SU-DHL-6 (cell line): ENCODE measurements around the gene SLC10A1.
"Not testable (repeated sequence)": the region's sequence is repeated elsewhere in the genome, so short reads cannot be mapped to it uniquely, and the experiment has no call there.

Experiments used
- H2AFZ ChIP-seq: fragments of 200-600 bp; sonication (generic); 2 replicates; pipeline ENCODE4 v1.6.1; 2014; ENCODE audit warnings: low read depth, mild to moderate bottlenecking, moderate library complexity, mixed read lengths, antibody characterized with exemption, low read length; ENCODE audit not compliant: severe bottlenecking
- H3F3A ChIP-seq: fragments of 200-600 bp; shearing (Covaris generic); 2 replicates; pipeline ENCODE4 v1.6.0; 2016; ENCODE audit warnings: antibody characterized with exemption, mild to moderate bottlenecking; ENCODE audit not compliant: insufficient read depth
- H3K27ac ChIP-seq: fragments of 200-600 bp; sonication (generic); 2 replicates; pipeline ENCODE4 v1.5.1; 2016; ENCODE audit warnings: low read depth, mild to moderate bottlenecking, low read length, moderate library complexity, mixed read lengths
- H3K27me3 ChIP-seq: fragments of 200-600 bp; sonication (generic), shearing (Covaris generic); 2 replicates; pipeline ENCODE4 v1.6.0; 2014; ENCODE audit warnings: mild to moderate bottlenecking, low read length
- H3K36me3 ChIP-seq: fragments of 200-600 bp; sonication (generic); 2 replicates; pipeline ENCODE4 v1.6.1; 2014; ENCODE audit warnings: mild to moderate bottlenecking, low read length, mixed read lengths
- H3K4me2 ChIP-seq: fragments of 300-600, 200-600 bp; shearing (Covaris generic), sonication (generic); 2 replicates; pipeline ENCODE4 v1.6.0; 2014; ENCODE audit warnings: low read length, low read depth, mild to moderate bottlenecking; ENCODE audit not compliant: poor library complexity, severe bottlenecking
- H3K4me3 ChIP-seq: fragments of 200-600 bp; sonication (generic); 2 replicates; pipeline ENCODE4 v1.5.1; 2014; ENCODE audit warnings: antibody characterized with exemption, low read length, mild to moderate bottlenecking, mixed read lengths; ENCODE audit not compliant: insufficient read depth, poor library complexity, severe bottlenecking
- H3K79me2 ChIP-seq: fragments of 200-600 bp; sonication (generic); 2 replicates; pipeline ENCODE4 v1.6.1; 2014; ENCODE audit warnings: mild to moderate bottlenecking, low read length, moderate library complexity; ENCODE audit not compliant: insufficient read depth
- H3K9ac ChIP-seq: fragments of 200-600 bp; sonication (generic); 2 replicates; pipeline ENCODE4 v1.7.0; 2014; ENCODE audit warnings: mild to moderate bottlenecking, low read length
- H3K9me2 ChIP-seq: fragments of 200-600 bp; sonication (generic); replicated peaks from 2 replicates; pipeline ENCODE4 v1.6.1; 2014; ENCODE audit warnings: low read length; ENCODE audit not compliant: insufficient read depth
- H3K9me3 ChIP-seq: fragments of 200-600 bp; sonication (generic); 2 replicates; pipeline ENCODE4 v1.6.1; 2014; ENCODE audit warnings: low read length, mixed read lengths; ENCODE audit not compliant: insufficient read depth
- H4K20me1 ChIP-seq: fragments of 200-600 bp; sonication (generic); 2 replicates; pipeline ENCODE4 v1.6.1; 2014; ENCODE audit warnings: low read depth, mild to moderate bottlenecking, antibody characterized with exemption, low read length, moderate library complexity, mixed read lengths
- CTCF ChIP-seq: fragments of 200-600 bp; sonication (generic); IDR thresholded peaks from one replicate; pipeline ENCODE4 v1.5.1; 2017; ENCODE audit warnings: antibody characterized with exemption, mild to moderate bottlenecking, low read length, moderate library complexity; ENCODE audit not compliant: insufficient read depth, poor library complexity, severe bottlenecking
- EZH2phosphoT487 ChIP-seq: fragments of 200-600 bp; sonication (generic), shearing (Covaris generic); conservative IDR thresholded peaks from 2 replicates; pipeline ENCODE4 v1.6.1; 2018; ENCODE audit warnings: mild to moderate bottlenecking, antibody characterized with exemption, low read length, moderate library complexity, mixed read lengths

SLC10A1 gene

GRCh38 chr14:69814397-69814796, 17.4 kb upstream of the SLC10A1 start:
- no peak for TF ChIP-seq EZH2phosphoT487
- no peak for TF ChIP-seq CTCF

GRCh38 chr14:69813346-69813745, 16.3 kb upstream of the SLC10A1 start:
- not testable (repeated sequence) for H3K27ac ChIP-seq, H3K9me2 ChIP-seq, H4K20me1 ChIP-seq, H3K79me2 ChIP-seq, H3K4me2 ChIP-seq, H3K9ac ChIP-seq, H3K4me3 ChIP-seq, H2AFZ ChIP-seq, H3K36me3 ChIP-seq, H3K27me3 ChIP-seq, H3F3A ChIP-seq, H3K9me3 ChIP-seq

More at GRCh38 chr14:69814397-69814796, 17.4 kb upstream of the SLC10A1 start:
- Histone ChIP-seq H3K4me3 (no peak overlapping the region), H3K9me3 (no peaks in the 10 kb centered on the region), H4K20me1 (no peaks in the 10 kb centered on the region), H2AFZ (no peak overlapping the region), H3K27me3 (no peaks in the 10 kb centered on the region), H3K36me3 (no peaks in the 10 kb centered on the region), H3K9ac (no peak overlapping the region), H3F3A (no peaks in the 10 kb centered on the region), H3K79me2 (no peaks in the 10 kb centered on the region), H3K9me2 (no peaks in the 10 kb centered on the region), H3K27ac (no peak overlapping the region), H3K4me2 (no peak overlapping the region)

- no peak for TF ChIP-seq EZH2phosphoT487
- TF ChIP-seq CTCF = no peak
These were observed 15.7 kb upstream of the SLC10A1 start for GRCh38 chr14:69812711-69813110.

GRCh38 chr14:69811868-69812252, 14.8 kb upstream of the SLC10A1 start:
- H3F3A ChIP-seq = no peaks in the 10 kb centered on the region
- TF ChIP-seq EZH2phosphoT487 = no peak
- no peak for TF ChIP-seq CTCF
- H3K9me3 ChIP-seq = no peaks in the 10 kb centered on the region
- no peak overlapping the region for H3K9ac ChIP-seq
- H3K36me3 ChIP-seq = no peaks in the 10 kb centered on the region
- no peaks in the 10 kb centered on the region for H3K27me3 ChIP-seq
- H3K27ac ChIP-seq = no peak overlapping the region
- no peaks in the 10 kb centered on the region for H4K20me1 ChIP-seq
- H3K79me2 ChIP-seq = no peaks in the 10 kb centered on the region
- no peak overlapping the region for H2AFZ ChIP-seq
- no peaks in the 10 kb centered on the region for H3K9me2 ChIP-seq
- no peak overlapping the region for H3K4me3 ChIP-seq
- H3K4me2 ChIP-seq = no peak overlapping the region

More at GRCh38 chr14:69812711-69813110, 15.7 kb upstream of the SLC10A1 start:
- no peak overlapping the region for H3K4me2 ChIP-seq
- no peaks in the 10 kb centered on the region for H3K36me3 ChIP-seq
- no peak overlapping the region for H3K4me3 ChIP-seq
- H3K9ac ChIP-seq = no peak overlapping the region
- H3F3A ChIP-seq = no peaks in the 10 kb centered on the region
- H4K20me1 ChIP-seq = no peaks in the 10 kb centered on the region
- H3K79me2 ChIP-seq = no peaks in the 10 kb centered on the region
- no peaks in the 10 kb centered on the region for H3K9me2 ChIP-seq
- no peak overlapping the region for H3K27ac ChIP-seq
- no peaks in the 10 kb centered on the region for H3K27me3 ChIP-seq
- H2AFZ ChIP-seq = no peak overlapping the region
- H3K9me3 ChIP-seq = no peaks in the 10 kb centered on the region
